GDM1 (cell line): ENCODE results near the gene KIF26B.

Source experiments
- DNase-seq: peaks from one replicate; lab custom pipeline; 2025; lab: John Stamatoyannopoulos, UW

The KIF26B gene

GRCh38 chr1:245466261-245466660, 311.5 kb downstream of the KIF26B start:
- DNase-seq = no peak

GRCh38 chr1:245467804-245468203, 313.0 kb downstream of the KIF26B start:
- no peak for DNase-seq

GRCh38 chr1:245469006-245469405, 314.2 kb downstream of the KIF26B start:
- DNase-seq = no peak

GRCh38 chr1:245469734-245470133, 314.9 kb downstream of the KIF26B start:
- DNase-seq = no peak

GRCh38 chr1:245475126-245475525, 320.3 kb downstream of the KIF26B start:
- DNase-seq = no peak

GRCh38 chr1:245475961-245476516, 321.3 kb downstream of the KIF26B start:
- no peak for DNase-seq

GRCh38 chr1:245477941-245478340, 323.2 kb downstream of the KIF26B start:
- DNase-seq = no peak

- DNase-seq = no peak
Observed at GRCh38 chr1:245480393-245481120, 325.8 kb downstream of the KIF26B start.

- no peak for DNase-seq
Observed at GRCh38 chr1:245481261-245481660, 326.5 kb downstream of the KIF26B start.

GRCh38 chr1:245483247-245483646, 328.5 kb downstream of the KIF26B start:
- DNase-seq = no peak

- DNase-seq = no peak
Observed at GRCh38 chr1:245484176-245484575, 329.4 kb downstream of the KIF26B start.

GRCh38 chr1:245485996-245486395, 331.2 kb downstream of the KIF26B start:
- no peak for DNase-seq

- DNase-seq = no peak
Observed at GRCh38 chr1:245486775-245487470, 332.1 kb downstream of the KIF26B start.

- no peak for DNase-seq
Observed at GRCh38 chr1:245488346-245489129, 333.8 kb downstream of the KIF26B start.

GRCh38 chr1:245489838-245490237, 335.1 kb downstream of the KIF26B start:
- no peak for DNase-seq

GRCh38 chr1:245493029-245493428, 338.2 kb downstream of the KIF26B start:
- DNase-seq = no peak

GRCh38 chr1:245495681-245496080, 340.9 kb downstream of the KIF26B start:
- no peak for DNase-seq

- DNase-seq = no peak
Observed at GRCh38 chr1:245500546-245500945, 345.8 kb downstream of the KIF26B start.

GRCh38 chr1:245501633-245502032, 346.8 kb downstream of the KIF26B start:
- DNase-seq = no peak

- DNase-seq = no peak
Observed at GRCh38 chr1:245503548-245503947, 348.8 kb downstream of the KIF26B start.

- DNase-seq = no peak
Observed at GRCh38 chr1:245510144-245510543, 355.4 kb downstream of the KIF26B start.

- DNase-seq = no peak
Observed at GRCh38 chr1:245512181-245512888, 357.6 kb downstream of the KIF26B start.
